NCI-H748 treated with DMSO at 0.1 percent for 48 hours (cell line): ENCODE data around the gene TGIF2LY.
"Not testable (repeated sequence)": the region's sequence is repeated elsewhere in the genome, so short reads cannot be mapped to it uniquely, and the experiment has no call there.

Experiments
- DNase-seq: peaks from one replicate; lab custom pipeline; 2025; lab: John Stamatoyannopoulos, UW

Gene TGIF2LY

GRCh38 chrY:3578767-3579166, at the start of gene TGIF2LY:
TSS of gene TGIF2LY (plus strand) at chrY:3579067. CDS start at chrY:3579245, 178 bp downstream.
- not testable (repeated sequence) for DNase-seq
